HG03571 (cell line): ENCODE data around the gene HLF.
"Not testable (repeated sequence)": the region's sequence is repeated elsewhere in the genome, so short reads cannot be mapped to it uniquely, and the experiment has no call there.

Source experiments
- ATAC-seq: cut with Tn5 transposase; IDR thresholded peaks from one replicate; pipeline ENCODE4 v1.9.1; 2021; ENCODE audit not compliant: unreplicated experiment

Gene HLF

GRCh38 chr17:55324296-55324978 lies 59.7 kb downstream of the HLF start:
- ATAC-seq: no peak

- ATAC-seq: no peak
These were observed 60.6 kb downstream of the HLF start for GRCh38 chr17:55325406-55325805.

GRCh38 chr17:55326030-55326429 lies 61.3 kb downstream of the HLF start:
- no peak for ATAC-seq

- ATAC-seq: no peak
These were observed 62.7 kb downstream of the HLF start for GRCh38 chr17:55327225-55328088.

GRCh38 chr17:55328514-55328913 lies 63.8 kb downstream of the HLF start:
- ATAC-seq: not testable (repeated sequence)

- ATAC-seq: no peak
These were observed 65.7 kb downstream of the HLF start for GRCh38 chr17:55330344-55330933.

- ATAC-seq: no peak
These were observed 67.7 kb downstream of the HLF start for GRCh38 chr17:55332296-55333041.

- no peak for ATAC-seq
These were observed 69.5 kb downstream of the HLF start for GRCh38 chr17:55334285-55334684.

GRCh38 chr17:55334881-55335540 lies 70.3 kb downstream of the HLF start:
- ATAC-seq: no peak

- no peak for ATAC-seq
These were observed 70.9 kb downstream of the HLF start for GRCh38 chr17:55335625-55336024.

GRCh38 chr17:55336426-55336825 lies 71.7 kb downstream of the HLF start:
- ATAC-seq: no peak

GRCh38 chr17:55340176-55340575 lies 75.4 kb downstream of the HLF start:
- ATAC-seq: no peak

- no peak for ATAC-seq
These were observed 75.9 kb downstream of the HLF start for GRCh38 chr17:55340686-55341085.

- no peak for ATAC-seq
These were observed 76.7 kb downstream of the HLF start for GRCh38 chr17:55341432-55341831.

- ATAC-seq: no peak
These were observed 78.2 kb downstream of the HLF start for GRCh38 chr17:55342800-55343585.

GRCh38 chr17:55343900-55344513 lies 79.2 kb downstream of the HLF start:
- no peak for ATAC-seq

GRCh38 chr17:55344514-55344997 lies 79.8 kb downstream of the HLF start:
- ATAC-seq: no peak

- no peak for ATAC-seq
These were observed 80.4 kb downstream of the HLF start for GRCh38 chr17:55345132-55345531.

- no peak for ATAC-seq
These were observed 81.9 kb downstream of the HLF start for GRCh38 chr17:55346658-55347057.
